Nephron (organoid): ENCODE data around the gene FIBCD1.
A peak's percentile ranks its signal among the peaks of the same experiment; 100 is the strongest.

Experiments
- H3K27ac Mint-ChIP-seq, 3 experiments: 2 replicates each; pipeline ENCODE4 v1.8.0; 2020; ENCODE audit warnings: mixed read lengths in 3 of 3, mild to moderate bottlenecking in 2 of 3, moderate library complexity in 1 of 3
- H3K27me3 Mint-ChIP-seq: 2 replicates; pipeline ENCODE4 v1.8.0; 2021; ENCODE audit warnings: low read depth, mild to moderate bottlenecking, moderate library complexity, mixed read lengths
- H3K36me3 Mint-ChIP-seq: 2 replicates; pipeline ENCODE4 v1.8.0; 2020; ENCODE audit warnings: low read depth, mixed read lengths
- H3K4me1 Mint-ChIP-seq: 2 replicates; pipeline ENCODE4 v1.8.0; 2020; ENCODE audit warnings: mixed read lengths
- H3K4me3 Mint-ChIP-seq, 3 experiments: 2 replicates each; pipeline ENCODE4 v1.8.0; 2020; ENCODE audit warnings: mild to moderate bottlenecking in 3 of 3, mixed read lengths in 3 of 3, moderate library complexity in 2 of 3
- H3K9me3 Mint-ChIP-seq: 2 replicates; pipeline ENCODE4 v1.8.0; 2020; ENCODE audit warnings: mixed read lengths
- CTCF ChIP-seq, 3 experiments: fragments of 200-600 bp; sonication (generic); IDR thresholded peaks; one replicate each; pipeline ENCODE4 v1.5.0; 2021; ENCODE audit warnings: antibody characterized with exemption in 3 of 3; ENCODE audit not compliant: unreplicated experiment in 3 of 3

Gene FIBCD1

GRCh38 chr9:130936285-130937117 is 2.5 kb downstream of the FIBCD1 start:
- Mint-ChIP-seq H3K36me3 (no peaks in the 10 kb centered on the region), H3K27me3 (peaks cover 89% of the 10 kb centered on the region), H3K9me3 (no peaks in the 10 kb centered on the region), H3K4me3 (peak overlapping the region; percentile 68 to 87 (median 79)), H3K4me1 (peaks cover 26% of the 10 kb centered on the region), H3K27ac (no peak overlapping the region)
- no peak for TF ChIP-seq CTCF (IDR thresholded peaks at IDR 0.05; ENCODE audit: unreplicated experiment in 3 of 3)

GRCh38 chr9:130935648-130936271 is 3.3 kb downstream of the FIBCD1 start:
- Mint-ChIP-seq H3K27ac (no peak overlapping the region), H3K4me1 (peaks cover 26% of the 10 kb centered on the region), H3K36me3 (no peaks in the 10 kb centered on the region), H3K27me3 (peaks cover 83% of the 10 kb centered on the region), H3K4me3 (peak overlapping the region in 2 of 3 experiments; percentile 46 to 50), H3K9me3 (no peaks in the 10 kb centered on the region)
- no peak for TF ChIP-seq CTCF (IDR thresholded peaks at IDR 0.05; ENCODE audit: unreplicated experiment in 3 of 3)

- TF ChIP-seq CTCF (IDR thresholded peaks at IDR 0.05; ENCODE audit: unreplicated experiment in 3 of 3) = no peak
- Mint-ChIP-seq H3K27me3 (peaks cover 75% of the 10 kb centered on the region), H3K4me1 (peaks cover 26% of the 10 kb centered on the region), H3K9me3 (no peaks in the 10 kb centered on the region), H3K27ac (no peak overlapping the region), H3K36me3 (no peaks in the 10 kb centered on the region), H3K4me3 (no peak overlapping the region)
Observed at GRCh38 chr9:130934702-130935647, 4.1 kb downstream of the FIBCD1 start.

- peaks cover 69% of the 10 kb centered on the region for H3K27me3 Mint-ChIP-seq
- H3K27ac Mint-ChIP-seq = no peak overlapping the region
- H3K4me3 Mint-ChIP-seq = no peak overlapping the region
- H3K4me1 Mint-ChIP-seq = peaks cover 26% of the 10 kb centered on the region
- H3K9me3 Mint-ChIP-seq = no peaks in the 10 kb centered on the region
- no peaks in the 10 kb centered on the region for H3K36me3 Mint-ChIP-seq
- TF ChIP-seq CTCF (IDR thresholded peaks at IDR 0.05; ENCODE audit: unreplicated experiment in 3 of 3) = no peak
Observed at GRCh38 chr9:130934246-130934645, 4.8 kb downstream of the FIBCD1 start.

GRCh38 chr9:130933114-130934046 is 5.7 kb downstream of the FIBCD1 start:
- Mint-ChIP-seq H3K4me3 (peak overlapping the region in 1 of 3 experiments; percentile 26), H3K4me1 (peaks cover 26% of the 10 kb centered on the region), H3K27me3 (peaks cover 64% of the 10 kb centered on the region), H3K9me3 (no peaks in the 10 kb centered on the region), H3K27ac (no peak overlapping the region), H3K36me3 (no peaks in the 10 kb centered on the region)
- TF ChIP-seq CTCF (IDR thresholded peaks at IDR 0.05; ENCODE audit: unreplicated experiment in 3 of 3) = no peak
